Esophagus muscularis mucosa (tissue), 4 donors: ENCODE measurements around the gene ZBTB47.

Experiments
- CTCF ChIP-seq, 3 experiments: fragments of 200-600 bp in 2 of 3; fragments of 450-650 bp in 1 of 3; sonication (generic) in 2 of 3; IDR thresholded peaks; one replicate each; pipeline ENCODE4 v1.5.1; 2017 to 2019; ENCODE audit warnings: antibody characterized with exemption in 3 of 3, mild to moderate bottlenecking in 2 of 3, moderate library complexity in 1 of 3
- EP300 ChIP-seq: sonication (generic); formaldehyde crosslinking; IDR thresholded peaks from one replicate; pipeline ENCODE4 v1.6.1; 2017; ENCODE audit warnings: antibody characterized with exemption
- POLR2A ChIP-seq: fragments of 450-650 bp; IDR thresholded peaks from one replicate; pipeline ENCODE4 v1.6.1; 2017; ENCODE audit warnings: antibody characterized with exemption, moderate library complexity, mild to moderate bottlenecking, low read depth
- POLR2AphosphoS5 ChIP-seq, 2 donors: sonication (generic); formaldehyde crosslinking; IDR thresholded peaks; one replicate each; pipeline ENCODE4 v1.6.1; 2017; ENCODE audit warnings: antibody characterized with exemption in 2 of 2

DNA sequence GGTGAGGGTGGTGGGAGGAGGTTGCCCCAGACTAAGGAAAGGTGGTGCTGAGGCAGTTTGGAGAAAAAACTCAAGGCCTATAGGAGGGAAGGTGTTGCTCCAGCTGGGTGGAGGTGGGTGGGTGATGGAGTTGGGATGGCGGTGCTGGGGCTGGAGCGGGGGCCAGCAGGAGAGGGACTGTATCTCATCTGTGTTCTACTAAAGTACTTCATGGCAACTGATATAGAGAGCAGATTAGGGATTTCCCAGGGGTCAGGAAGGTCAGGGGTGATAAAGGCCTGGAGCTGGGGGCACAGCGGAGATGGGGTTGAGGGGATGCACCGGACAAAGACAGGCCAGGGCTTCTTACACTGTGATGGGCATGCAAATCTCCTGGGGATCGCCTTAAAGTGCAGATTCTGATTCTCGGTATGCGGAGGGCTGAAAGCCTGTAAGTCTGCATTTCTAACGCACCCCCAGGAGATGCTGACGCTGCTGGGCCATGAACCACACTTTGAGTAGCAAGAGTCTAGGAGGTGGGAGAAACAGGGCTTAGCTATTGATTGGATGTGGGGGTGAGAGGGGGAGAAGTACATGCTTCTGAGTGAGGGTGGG is 36.0 kb downstream of the ZBTB47 start:
- TF ChIP-seq CTCF (IDR thresholded peaks at IDR 0.05) (no peak), POLR2AphosphoS5 (IDR thresholded peaks at IDR 0.05) (no peak), EP300 (no peak), POLR2A (no peak)
